AG09309 (cell line): ENCODE data around the gene RAB8B.

Source experiments
- DNase-seq: peaks from one replicate; pipeline ENCODE4 v3.0.0-alpha.2; 2010; ENCODE audit warnings: low read depth
- H3K4me3 ChIP-seq: 2 replicates; pipeline ENCODE4 v1.5.1; 2011; ENCODE audit warnings: mild to moderate bottlenecking, low read depth, low read length, moderate library complexity; ENCODE audit not compliant: control insufficient read depth
- CTCF ChIP-seq: IDR thresholded peaks from 2 replicates; pipeline ENCODE4 v1.5.1; 2011; ENCODE audit warnings: mild to moderate bottlenecking, low read depth, low read length, inconsistent platforms; ENCODE audit not compliant: insufficient read depth, control insufficient read depth; ENCODE audit errors: missing control alignments

Gene RAB8B

DNA sequence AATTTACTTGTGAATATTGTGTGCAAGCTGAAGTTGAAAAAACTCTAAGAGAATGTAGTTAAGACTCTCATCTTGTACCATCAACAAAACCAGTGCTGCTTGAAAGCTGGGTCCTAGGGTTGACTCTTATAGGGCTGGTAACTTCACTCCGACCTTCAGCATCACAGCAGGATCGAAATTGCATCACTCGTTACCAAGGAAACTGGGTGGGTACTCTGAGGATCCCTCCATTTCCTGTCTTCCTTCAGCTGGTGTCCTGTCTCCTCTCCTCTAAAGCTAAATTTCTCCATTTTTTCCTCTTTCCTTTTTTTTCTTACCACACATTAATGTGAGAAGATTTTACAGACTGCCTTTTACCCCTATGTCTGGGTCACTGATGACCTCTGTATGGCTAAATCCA lies 85.0 kb downstream of the RAB8B start:
- no peak for DNase-seq
- H3K4me3 ChIP-seq = no peak overlapping the region
- TF ChIP-seq CTCF = no peak

DNA sequence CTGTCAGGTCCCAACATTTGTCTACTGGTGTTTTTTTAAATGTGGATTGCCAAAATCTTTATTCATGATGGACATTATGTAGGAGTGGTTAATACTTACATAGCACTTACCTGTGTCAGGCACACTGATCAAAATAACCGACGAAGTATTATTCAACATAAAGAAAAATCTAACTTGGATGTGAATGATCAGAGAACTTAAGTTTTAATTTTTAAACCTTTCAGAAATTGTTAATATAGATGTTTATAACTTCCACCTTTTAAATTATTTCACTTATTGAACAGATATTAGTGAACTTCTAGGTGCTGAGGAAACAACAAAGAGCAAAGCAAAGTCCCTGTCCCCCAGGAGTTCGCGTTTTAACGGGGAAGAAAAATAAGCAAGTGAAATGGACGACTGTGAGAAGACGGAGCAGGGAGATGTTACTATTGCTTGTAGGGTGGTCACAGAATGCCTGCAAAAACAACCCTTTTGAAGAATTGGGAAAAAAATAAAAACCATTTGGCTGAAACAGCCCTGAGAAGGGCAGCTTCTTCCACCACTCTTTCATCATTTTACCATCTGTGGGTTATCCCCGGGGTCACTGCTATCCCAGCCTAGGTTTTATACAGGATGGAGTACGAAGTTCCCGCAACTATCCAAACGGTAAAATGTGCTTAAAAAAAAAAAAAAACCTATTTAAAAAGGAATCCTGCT lies 87.1 kb downstream of the RAB8B start:
- DNase-seq = no peak
- TF ChIP-seq CTCF = no peak

GRCh38 chr15:63277038-63277892 lies 87.9 kb downstream of the RAB8B start, which contains the start of gene APH1B:
APH1B (plus strand) TSS chr15:63277605; CDS start chr15:63277624, 19 bp downstream.
- no peak for TF ChIP-seq CTCF
- H3K4me3 ChIP-seq = peak within 1 kb of the TSS; percentile 76
- DNase-seq = no peak

More for the DNA sequence above, 87.1 kb downstream of the RAB8B start:
- H3K4me3 ChIP-seq = peak overlapping the region; percentile 76

- no peak for DNase-seq
- peak overlapping the region; percentile 76 for H3K4me3 ChIP-seq
- no peak for TF ChIP-seq CTCF
Observed at GRCh38 chr15:63277893-63278456, 88.6 kb downstream of the RAB8B start.

DNA sequence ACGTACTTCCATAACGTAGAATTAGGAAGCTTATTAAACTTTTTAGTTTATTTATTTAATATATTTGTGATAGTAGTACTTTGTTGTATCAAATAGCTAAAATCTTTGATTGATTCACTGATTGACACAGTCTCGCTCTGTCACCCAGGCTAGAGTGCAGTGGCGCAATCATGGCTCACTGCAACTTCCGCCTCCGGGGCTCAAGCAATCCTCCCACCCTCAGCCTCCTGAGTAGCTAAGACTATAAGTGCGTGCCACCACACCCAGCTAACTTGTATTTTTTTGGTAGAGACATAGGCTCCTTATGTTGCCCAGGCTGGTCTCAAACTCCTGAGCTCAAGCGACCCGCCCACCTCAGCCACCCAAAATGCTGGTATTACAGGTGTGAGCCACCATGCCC lies 93.7 kb downstream of the RAB8B start:
- TF ChIP-seq CTCF = no peak
- H3K4me3 ChIP-seq = no peak overlapping the region
- no peak for DNase-seq

DNA sequence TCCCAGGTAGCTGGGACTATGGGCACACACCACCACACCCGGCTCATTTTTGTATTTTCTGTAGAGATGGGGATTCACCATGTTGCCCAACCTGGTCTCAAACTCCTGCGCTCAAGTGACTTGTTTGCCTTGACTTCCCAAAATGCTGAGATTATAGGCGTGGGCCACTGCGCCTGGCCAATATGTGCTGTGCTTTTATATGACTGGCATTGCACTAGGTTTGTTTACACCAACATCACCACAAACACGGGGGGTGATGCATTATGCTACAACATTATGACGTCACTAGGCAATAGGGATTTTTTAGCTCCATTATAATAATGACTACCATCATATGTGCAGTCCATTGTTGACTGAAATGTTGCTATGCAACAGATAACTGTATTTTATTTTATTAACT lies 94.9 kb downstream of the RAB8B start:
- no peak overlapping the region for H3K4me3 ChIP-seq
- TF ChIP-seq CTCF = no peak
- DNase-seq = no peak
